Ureter (tissue), 1 donor: ENCODE results near the gene LINGO1. TPM values are rescaled to one million over a fixed set of nuclear protein-coding genes. Genes with fewer than 3 reads are reported as not detected.

Experiments
- DNase-seq: peaks from one replicate; pipeline ENCODE4 v3.0.0-alpha.2; 2020; ENCODE audit warnings: low spot score
- total RNA-seq: library from RNA; stranded (reverse); gene quantifications from one replicate; pipeline ENCODE4 v1.2.4, GENCODE V29; 2023
- donor health status: DM: yes; HTN: yes; CAD: no.

The LINGO1 gene
- total RNA-seq, 1 donor from 2014 or later: 1.7 TPM

- peak; percentile 83 for DNase-seq
These were observed 611 bp upstream of the LINGO1 start for GRCh38 chr15:77633134-77633912.

GRCh38 chr15:77631745-77632533 lies 773 bp downstream of the LINGO1 start:
- no peak for DNase-seq

GRCh38 chr15:77630956-77631744 lies 1.6 kb downstream of the LINGO1 start:
- no peak for DNase-seq

- DNase-seq: no peak
These were observed 2.7 kb downstream of the LINGO1 start for GRCh38 chr15:77630056-77630455.

GRCh38 chr15:77629070-77630030 lies 3.4 kb downstream of the LINGO1 start:
- no peak for DNase-seq

GRCh38 chr15:77628010-77628409 lies 4.7 kb downstream of the LINGO1 start:
- no peak for DNase-seq

GRCh38 chr15:77627581-77627980 lies 5.1 kb downstream of the LINGO1 start:
- no peak for DNase-seq

- no peak for DNase-seq
These were observed 5.6 kb downstream of the LINGO1 start for GRCh38 chr15:77627067-77627466.

GRCh38 chr15:77626002-77626401 lies 6.7 kb downstream of the LINGO1 start:
- DNase-seq: no peak

- no peak for DNase-seq
These were observed 7.3 kb downstream of the LINGO1 start for GRCh38 chr15:77625376-77625775.

- DNase-seq: no peak
These were observed 7.8 kb downstream of the LINGO1 start for GRCh38 chr15:77624868-77625267.

GRCh38 chr15:77623755-77624524 lies 8.8 kb downstream of the LINGO1 start:
- no peak for DNase-seq

- no peak for DNase-seq
These were observed 9.6 kb downstream of the LINGO1 start for GRCh38 chr15:77622934-77623754.

GRCh38 chr15:77622209-77622933 lies 10.3 kb downstream of the LINGO1 start:
- DNase-seq: no peak

- no peak for DNase-seq
These were observed 10.9 kb downstream of the LINGO1 start for GRCh38 chr15:77621847-77622208.

GRCh38 chr15:77620960-77621647 lies 11.6 kb downstream of the LINGO1 start:
- no peak for DNase-seq

GRCh38 chr15:77620297-77620696 lies 12.4 kb downstream of the LINGO1 start:
- DNase-seq: no peak

- DNase-seq: no peak
These were observed 12.8 kb downstream of the LINGO1 start for GRCh38 chr15:77619883-77620282.
